Neural cell (in vitro differentiated cells): Measurements from ENCODE around the gene BAAT.

ENCODE experiments used
- EP300 ChIP-seq: fragments of 450-650 bp; conservative IDR thresholded peaks from 2 replicates; pipeline ENCODE4 v1.6.1; 2014; ENCODE audit warnings: antibody characterized with exemption, mild to moderate bottlenecking, moderate library complexity; ENCODE audit not compliant: poor library complexity, severe bottlenecking
- EZH2 ChIP-seq: fragments of 200-600, 300-800 bp; shearing (Covaris generic), sonication (generic); IDR thresholded peaks from 2 replicates; pipeline ENCODE4 v1.6.1; 2014; ENCODE audit warnings: antibody characterized with exemption, low read length, borderline replicate concordance, mild to moderate bottlenecking; ENCODE audit not compliant: insufficient read depth, poor library complexity, severe bottlenecking
- MXI1 ChIP-seq: fragments of 450-650 bp; conservative IDR thresholded peaks from 2 replicates; pipeline ENCODE4 v1.6.1; 2014; ENCODE audit warnings: antibody characterized with exemption, mild to moderate bottlenecking; ENCODE audit not compliant: poor library complexity, severe bottlenecking
- POLR2AphosphoS5 ChIP-seq: IDR thresholded peaks from 2 replicates; pipeline ENCODE4 v1.6.1; 2012
- RAD21 ChIP-seq: fragments of 450-650 bp; conservative IDR thresholded peaks from 2 replicates; pipeline ENCODE4 v1.6.1; 2014; ENCODE audit warnings: antibody characterized with exemption, mild to moderate bottlenecking, moderate library complexity
- SMC3 ChIP-seq: fragments of 450-650 bp; conservative IDR thresholded peaks from 2 replicates; pipeline ENCODE4 v1.6.1; 2014; ENCODE audit warnings: antibody characterized with exemption, mild to moderate bottlenecking, moderate library complexity; ENCODE audit not compliant: poor library complexity
- TAF1 ChIP-seq: IDR thresholded peaks from 2 replicates; pipeline ENCODE4 v1.6.1; 2012; ENCODE audit warnings: low read depth
- TF ChIP-seq, protein P1 (sequence below): fragments of 450-650 bp; IDR thresholded peaks from 2 replicates; pipeline ENCODE4 v1.5.1; 2014; ENCODE audit warnings: antibody characterized with exemption, mild to moderate bottlenecking, moderate library complexity; ENCODE audit not compliant: poor library complexity, severe bottlenecking
- TF ChIP-seq, protein P2 (sequence below): IDR thresholded peaks from 2 replicates; pipeline ENCODE4 v1.6.1; 2012; ENCODE audit warnings: borderline replicate concordance

DNA sequence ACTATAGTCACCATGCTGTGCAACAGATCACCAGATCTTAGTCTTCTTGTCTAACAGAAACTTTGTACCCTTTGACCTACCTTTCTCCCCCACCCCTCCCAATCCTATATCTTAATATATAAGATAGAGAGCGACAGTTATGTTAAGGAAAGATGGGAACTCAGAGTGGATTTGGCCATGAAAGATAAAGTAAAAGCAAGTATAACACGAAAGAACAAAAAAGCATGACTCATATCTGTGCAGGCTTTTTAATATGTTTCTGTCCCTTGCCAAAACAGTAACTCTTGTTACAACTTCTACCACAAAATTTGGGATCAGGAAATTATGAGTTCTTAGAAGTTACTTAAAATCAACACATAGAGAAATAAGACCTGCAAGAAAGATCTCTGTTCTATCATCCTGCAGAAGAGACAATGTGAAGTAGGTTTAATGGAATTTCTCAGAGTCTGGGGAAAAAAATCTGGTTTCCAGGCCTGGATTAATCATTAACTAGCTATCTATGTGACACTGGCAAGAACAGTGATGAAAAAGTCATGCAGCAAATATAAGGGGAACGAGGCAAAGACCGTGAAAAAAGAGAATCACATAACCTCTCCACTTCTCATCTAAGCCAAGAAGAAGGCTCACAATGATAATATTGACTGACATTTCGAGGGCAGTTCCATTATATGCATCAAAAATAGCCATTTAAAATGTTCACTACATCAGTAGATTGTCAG, 18.6 kb downstream of the BAAT start:
- TF ChIP-seq, protein P1, sequence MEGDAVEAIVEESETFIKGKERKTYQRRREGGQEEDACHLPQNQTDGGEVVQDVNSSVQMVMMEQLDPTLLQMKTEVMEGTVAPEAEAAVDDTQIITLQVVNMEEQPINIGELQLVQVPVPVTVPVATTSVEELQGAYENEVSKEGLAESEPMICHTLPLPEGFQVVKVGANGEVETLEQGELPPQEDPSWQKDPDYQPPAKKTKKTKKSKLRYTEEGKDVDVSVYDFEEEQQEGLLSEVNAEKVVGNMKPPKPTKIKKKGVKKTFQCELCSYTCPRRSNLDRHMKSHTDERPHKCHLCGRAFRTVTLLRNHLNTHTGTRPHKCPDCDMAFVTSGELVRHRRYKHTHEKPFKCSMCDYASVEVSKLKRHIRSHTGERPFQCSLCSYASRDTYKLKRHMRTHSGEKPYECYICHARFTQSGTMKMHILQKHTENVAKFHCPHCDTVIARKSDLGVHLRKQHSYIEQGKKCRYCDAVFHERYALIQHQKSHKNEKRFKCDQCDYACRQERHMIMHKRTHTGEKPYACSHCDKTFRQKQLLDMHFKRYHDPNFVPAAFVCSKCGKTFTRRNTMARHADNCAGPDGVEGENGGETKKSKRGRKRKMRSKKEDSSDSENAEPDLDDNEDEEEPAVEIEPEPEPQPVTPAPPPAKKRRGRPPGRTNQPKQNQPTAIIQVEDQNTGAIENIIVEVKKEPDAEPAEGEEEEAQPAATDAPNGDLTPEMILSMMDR, result no peak
- TF ChIP-seq EP300 (no peak), EZH2 (no peak), TAF1 (no peak), POLR2AphosphoS5 (no peak), MXI1 (no peak), RAD21 (no peak), SMC3 (no peak)
- TF ChIP-seq, protein P2, sequence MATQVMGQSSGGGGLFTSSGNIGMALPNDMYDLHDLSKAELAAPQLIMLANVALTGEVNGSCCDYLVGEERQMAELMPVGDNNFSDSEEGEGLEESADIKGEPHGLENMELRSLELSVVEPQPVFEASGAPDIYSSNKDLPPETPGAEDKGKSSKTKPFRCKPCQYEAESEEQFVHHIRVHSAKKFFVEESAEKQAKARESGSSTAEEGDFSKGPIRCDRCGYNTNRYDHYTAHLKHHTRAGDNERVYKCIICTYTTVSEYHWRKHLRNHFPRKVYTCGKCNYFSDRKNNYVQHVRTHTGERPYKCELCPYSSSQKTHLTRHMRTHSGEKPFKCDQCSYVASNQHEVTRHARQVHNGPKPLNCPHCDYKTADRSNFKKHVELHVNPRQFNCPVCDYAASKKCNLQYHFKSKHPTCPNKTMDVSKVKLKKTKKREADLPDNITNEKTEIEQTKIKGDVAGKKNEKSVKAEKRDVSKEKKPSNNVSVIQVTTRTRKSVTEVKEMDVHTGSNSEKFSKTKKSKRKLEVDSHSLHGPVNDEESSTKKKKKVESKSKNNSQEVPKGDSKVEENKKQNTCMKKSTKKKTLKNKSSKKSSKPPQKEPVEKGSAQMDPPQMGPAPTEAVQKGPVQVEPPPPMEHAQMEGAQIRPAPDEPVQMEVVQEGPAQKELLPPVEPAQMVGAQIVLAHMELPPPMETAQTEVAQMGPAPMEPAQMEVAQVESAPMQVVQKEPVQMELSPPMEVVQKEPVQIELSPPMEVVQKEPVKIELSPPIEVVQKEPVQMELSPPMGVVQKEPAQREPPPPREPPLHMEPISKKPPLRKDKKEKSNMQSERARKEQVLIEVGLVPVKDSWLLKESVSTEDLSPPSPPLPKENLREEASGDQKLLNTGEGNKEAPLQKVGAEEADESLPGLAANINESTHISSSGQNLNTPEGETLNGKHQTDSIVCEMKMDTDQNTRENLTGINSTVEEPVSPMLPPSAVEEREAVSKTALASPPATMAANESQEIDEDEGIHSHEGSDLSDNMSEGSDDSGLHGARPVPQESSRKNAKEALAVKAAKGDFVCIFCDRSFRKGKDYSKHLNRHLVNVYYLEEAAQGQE, result no peak
